Activated CD8-positive, alpha-beta T cell treated with anti-CD3 and anti-CD28 coated beads for 36 hours (primary cell): ENCODE data around the gene TACSTD2. TPM values are rescaled to one million over a fixed set of nuclear protein-coding genes. Genes with fewer than 3 reads are reported as not detected.

Source experiments
- ATAC-seq: fragments of 200-7000 bp; cut with Tn5 transposase; one replicate; pipeline ENCODE4 v1.10.0; 2021; ENCODE audit warnings: mild to moderate bottlenecking, moderate library complexity
- CTCF ChIA-PET: fragments of 350-600 bp; sonication (Branson Sonifier 250); formaldehyde crosslinking; loops from one replicate; lab custom pipeline; 2021; ENCODE audit warnings: antibody characterized with exemption; lab: Charles Lee
- POLR2A ChIA-PET: fragments of 350-600 bp; sonication (Branson Sonifier 250); formaldehyde crosslinking; loops from one replicate; lab custom pipeline; 2021; ENCODE audit warnings: antibody characterized with exemption; lab: Charles Lee
- DNase-seq: peaks from one replicate; pipeline ENCODE4 v3.0.0-alpha.2; 2020
- H3K27ac Mint-ChIP-seq: one replicate; pipeline ENCODE4 v1.8.0; 2021; ENCODE audit warnings: mild to moderate bottlenecking, mixed read lengths
- H3K27me3 Mint-ChIP-seq: one replicate; pipeline ENCODE4 v1.8.0; 2021; ENCODE audit warnings: mixed read lengths
- H3K36me3 Mint-ChIP-seq: one replicate; pipeline ENCODE4 v1.8.0; 2021; ENCODE audit warnings: low read depth, mixed read lengths
- H3K4me1 Mint-ChIP-seq: one replicate; pipeline ENCODE4 v1.8.0; 2021; ENCODE audit warnings: low read depth, mixed read lengths
- H3K4me3 Mint-ChIP-seq: one replicate; pipeline ENCODE4 v1.8.0; 2021; ENCODE audit warnings: mild to moderate bottlenecking, moderate library complexity, mixed read lengths
- H3K9me3 Mint-ChIP-seq: one replicate; pipeline ENCODE4 v1.8.0; 2021; ENCODE audit warnings: mixed read lengths
- CTCF ChIP-seq: fragments of 200-600 bp; IDR thresholded peaks from one replicate; pipeline ENCODE4 v1.8.0; 2022; ENCODE audit warnings: antibody characterized with exemption, mild to moderate bottlenecking
- intact Hi-C: fragments of 100-400 bp; cut with micrococcal nuclease; formaldehyde crosslinking; loops from one replicate; pipeline ENCODE4 v1.10.0; 2022
- total RNA-seq, 2 experiments: library from RNA; stranded (reverse); gene quantifications; one replicate each; pipeline ENCODE4 v1.2.3, GENCODE V29; 2021

Gene TACSTD2
- total RNA-seq, 2 experiments from 2014 or later = 0.68 to 0.92 TPM

- POLR2A ChIA-PET = no interaction called here
- DNase-seq (no peak), ATAC-seq (no peak)
- no peaks in the 10 kb centered on the region for H3K36me3 Mint-ChIP-seq
- CTCF ChIA-PET = no interaction called here
- H3K4me1 Mint-ChIP-seq = no peaks in the 10 kb centered on the region
- H3K4me3 Mint-ChIP-seq = no peak overlapping the region
- no peak overlapping the region for H3K27ac Mint-ChIP-seq
- no peaks in the 10 kb centered on the region for H3K9me3 Mint-ChIP-seq
- intact Hi-C loops = no loop called here
- TF ChIP-seq CTCF = no peak
- H3K27me3 Mint-ChIP-seq = peaks cover 38% of the 10 kb centered on the region
Observed at GRCh38 chr1:58596631-58597052, 19.6 kb upstream of the TACSTD2 start.

DNA sequence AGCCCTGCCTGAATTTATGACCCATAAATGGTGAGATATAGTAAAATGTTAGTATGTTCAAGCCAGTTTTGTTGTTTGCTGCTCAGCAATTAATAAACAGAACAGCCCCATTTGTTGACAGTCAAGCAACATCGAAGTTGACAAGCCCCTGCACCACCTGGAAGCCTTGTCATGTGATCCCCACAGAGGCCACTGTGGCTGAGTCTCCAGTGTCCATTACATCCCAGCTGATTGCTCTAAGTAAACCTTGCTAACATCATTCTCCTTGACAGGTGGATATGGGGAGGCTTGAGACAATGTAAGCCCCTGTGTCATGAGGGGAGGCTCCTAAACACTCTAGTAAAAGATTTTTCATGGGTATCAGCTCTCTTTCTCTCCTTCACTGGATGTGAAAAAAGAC, 17.5 kb upstream of the TACSTD2 start:
- DNase-seq (no peak), ATAC-seq (no peak)
- Mint-ChIP-seq H3K9me3 (no peaks in the 10 kb centered on the region), H3K36me3 (no peaks in the 10 kb centered on the region), H3K27ac (no peak overlapping the region), H3K27me3 (peaks cover 25% of the 10 kb centered on the region), H3K4me1 (no peaks in the 10 kb centered on the region), H3K4me3 (no peak overlapping the region)
- ChIA-PET CTCF (no interaction called here), POLR2A (interaction anchor here (0.6 kb wide), 1 partner anchor 118 kb away, joined by 3 read pairs; no protein-coding TSS in a partner anchor)
- TF ChIP-seq CTCF = no peak
- intact Hi-C loops = no loop called here

GRCh38 chr1:58592522-58593134, 15.6 kb upstream of the TACSTD2 start:
- Mint-ChIP-seq H3K36me3 (no peaks in the 10 kb centered on the region), H3K4me1 (no peaks in the 10 kb centered on the region), H3K4me3 (no peak overlapping the region), H3K27ac (no peak overlapping the region), H3K9me3 (no peaks in the 10 kb centered on the region), H3K27me3 (peaks cover 17% of the 10 kb centered on the region)
- intact Hi-C loops = no loop called here
- TF ChIP-seq CTCF = no peak
- ChIA-PET CTCF (no interaction called here), POLR2A (no interaction called here)
- ATAC-seq (no peak), DNase-seq (no peak)

GRCh38 chr1:58591806-58592205, 14.8 kb upstream of the TACSTD2 start:
- intact Hi-C loops = no loop called here
- Mint-ChIP-seq H3K27ac (no peak overlapping the region), H3K4me1 (no peaks in the 10 kb centered on the region), H3K9me3 (no peaks in the 10 kb centered on the region), H3K4me3 (no peak overlapping the region), H3K27me3 (peaks cover 17% of the 10 kb centered on the region), H3K36me3 (no peaks in the 10 kb centered on the region)
- ATAC-seq = no peak
- TF ChIP-seq CTCF = no peak
- DNase-seq = no peak
- POLR2A ChIA-PET = no interaction called here
- CTCF ChIA-PET = interaction anchor here (0.6 kb wide), 1 partner anchor 1107 kb away, joined by 3 read pairs; no protein-coding TSS in a partner anchor

DNA sequence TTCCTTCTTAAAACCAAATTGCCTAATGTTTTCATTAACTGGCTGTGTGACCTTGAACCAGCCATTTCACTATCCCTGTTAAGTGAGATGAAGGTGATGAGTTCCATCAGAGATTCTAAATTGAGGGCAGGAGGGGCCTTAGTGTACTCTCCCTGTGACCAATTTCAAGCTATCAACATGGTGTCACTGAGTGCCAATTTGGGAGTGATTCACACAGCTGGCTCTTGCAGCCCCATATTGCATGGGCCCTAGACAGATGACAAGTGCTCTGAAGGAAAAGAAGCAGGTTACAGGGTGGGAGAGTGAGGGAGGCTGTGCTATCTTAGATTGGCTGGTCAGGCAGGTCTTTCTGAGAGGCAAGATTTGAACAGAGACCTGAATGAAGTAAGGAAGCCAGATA, 13.0 kb upstream of the TACSTD2 start:
- Mint-ChIP-seq H3K27me3 (peaks cover 30% of the 10 kb centered on the region), H3K27ac (no peak overlapping the region), H3K9me3 (no peaks in the 10 kb centered on the region), H3K4me1 (peaks cover 2% of the 10 kb centered on the region), H3K36me3 (no peaks in the 10 kb centered on the region), H3K4me3 (no peak overlapping the region)
- ATAC-seq (no peak), DNase-seq (no peak)
- ChIA-PET CTCF (no interaction called here), POLR2A (no interaction called here)
- TF ChIP-seq CTCF = no peak
- intact Hi-C loops = no loop called here
